ENCODE results near the gene F2RL2. TPM values are rescaled to one million over a fixed set of nuclear protein-coding genes. Genes with fewer than 3 reads are reported as not detected.
A peak's percentile ranks its signal among the peaks of the same experiment; 100 is the strongest.

Gene F2RL2
- total RNA-seq, 2 donors from 2014 or later, result 0.31 to 0.84 TPM

DNA sequence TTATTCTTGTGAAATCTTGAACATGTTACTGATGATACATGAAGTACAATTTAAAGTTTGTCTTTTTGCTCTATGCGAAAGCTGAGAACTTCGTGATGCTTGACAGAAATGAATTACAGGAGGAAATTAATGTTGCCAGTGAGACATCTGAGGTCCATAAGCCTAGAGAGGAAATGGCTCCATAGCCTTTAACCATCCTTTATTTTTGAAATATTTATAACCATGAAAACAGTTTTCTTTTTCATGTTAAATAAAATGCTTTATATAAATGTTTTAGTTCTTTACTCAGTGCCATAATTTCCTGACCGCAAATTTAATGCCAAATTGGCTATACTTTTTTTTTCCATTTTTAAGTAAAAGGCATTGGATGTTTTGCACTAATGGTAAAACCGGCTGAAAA lies 29.1 kb downstream of the F2RL2 start:
- ATAC-seq (no peak), DNase-seq (no peak)
- intact Hi-C loops (cut with DNase I, micrococcal nuclease), result no loop called here

DNA sequence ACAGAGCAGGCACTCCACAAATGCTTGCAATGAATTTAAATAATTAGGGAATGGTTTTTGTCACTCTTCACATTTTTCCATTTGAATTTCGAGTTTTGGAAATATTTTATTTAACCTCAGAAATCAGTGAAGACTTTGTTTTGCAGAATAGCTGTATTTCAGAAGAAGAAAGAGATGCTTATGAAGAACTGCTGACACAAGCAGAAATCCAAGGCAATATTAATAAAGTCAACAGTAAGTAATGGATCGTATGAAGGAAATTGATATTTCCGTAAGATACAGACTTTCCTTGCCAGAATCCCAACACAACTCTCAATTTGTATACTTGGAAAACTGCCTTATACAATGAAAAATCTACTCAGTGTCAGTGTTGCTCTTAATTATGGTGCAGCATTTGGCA lies 30.5 kb downstream of the F2RL2 start:
- intact Hi-C loops (cut with DNase I, micrococcal nuclease), result no loop called here
- DNase-seq, result no peak
- ATAC-seq, result no peak

DNA sequence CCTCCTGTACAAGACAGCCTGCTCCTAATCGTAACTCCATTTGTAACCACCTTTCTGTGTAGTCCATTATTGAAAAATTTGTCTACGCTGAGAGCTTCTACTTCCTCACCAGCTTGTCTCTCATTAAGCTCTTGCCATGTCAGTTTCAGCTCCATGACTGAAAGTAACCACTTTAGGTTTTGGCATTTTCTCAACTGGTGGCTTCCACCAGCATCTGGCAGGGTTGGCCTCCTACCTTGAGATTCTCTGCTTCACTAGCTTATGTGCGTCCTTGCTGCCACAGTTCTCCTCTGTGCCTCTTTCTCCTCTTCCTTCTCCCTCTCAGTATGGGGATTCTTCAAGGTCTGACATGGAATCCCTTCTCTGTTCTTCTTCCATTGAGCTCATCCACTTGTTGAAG lies 31.8 kb downstream of the F2RL2 start:
- ATAC-seq (no peak), DNase-seq (no peak)
- intact Hi-C loops (cut with DNase I, micrococcal nuclease), result no loop called here

DNA sequence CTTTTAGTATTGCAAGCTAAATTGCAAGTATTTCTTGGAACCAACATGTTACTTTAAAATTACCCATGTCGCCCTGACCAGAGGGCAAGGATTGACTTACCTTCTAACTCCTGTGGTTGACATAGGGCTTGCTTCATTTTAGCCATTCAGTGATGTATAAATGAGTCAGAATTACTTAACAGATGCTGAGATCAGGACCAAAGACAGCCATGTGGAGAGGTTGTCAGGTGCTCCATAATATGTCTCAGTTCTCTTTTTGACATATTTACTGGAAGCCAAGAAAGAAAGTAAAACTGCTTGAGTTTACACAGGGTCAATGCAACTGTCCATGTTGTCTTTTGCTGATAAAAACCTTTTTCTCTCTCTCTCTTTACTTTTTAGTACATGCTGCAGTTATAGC lies 33.2 kb downstream of the F2RL2 start:
- no peak for DNase-seq
- no peak for ATAC-seq
- intact Hi-C loops (cut with DNase I, micrococcal nuclease), result no loop called here

- ATAC-seq (peak; percentile 42), DNase-seq (no peak)
- intact Hi-C loops (cut with DNase I, micrococcal nuclease), result no loop called here
These were observed 36.7 kb downstream of the F2RL2 start for GRCh38 chr5:76586531-76586930.

DNA sequence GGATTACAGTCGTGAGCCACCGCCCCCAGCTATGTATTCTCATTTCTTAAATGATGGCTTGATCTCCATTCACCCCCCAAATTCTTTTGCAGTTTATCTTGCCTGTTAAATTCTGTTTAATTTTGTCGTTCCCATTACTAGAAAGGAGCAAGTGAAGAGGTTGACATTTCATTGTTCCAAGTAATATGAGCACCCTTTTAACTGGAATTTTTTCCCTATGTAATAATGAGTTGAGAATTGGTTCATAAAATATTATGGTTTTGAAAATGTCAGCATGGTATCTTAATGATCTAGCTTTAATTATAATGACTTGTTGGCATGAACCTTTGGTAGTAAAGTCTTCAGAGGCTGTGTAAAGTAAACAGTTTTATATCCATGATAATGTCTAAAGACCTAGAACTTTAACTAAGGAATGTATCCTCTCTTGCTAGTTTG lies 37.4 kb downstream of the F2RL2 start:
- intact Hi-C loops (cut with DNase I, micrococcal nuclease), result no loop called here
- no peak for DNase-seq
- peak; percentile 68 for ATAC-seq

DNA sequence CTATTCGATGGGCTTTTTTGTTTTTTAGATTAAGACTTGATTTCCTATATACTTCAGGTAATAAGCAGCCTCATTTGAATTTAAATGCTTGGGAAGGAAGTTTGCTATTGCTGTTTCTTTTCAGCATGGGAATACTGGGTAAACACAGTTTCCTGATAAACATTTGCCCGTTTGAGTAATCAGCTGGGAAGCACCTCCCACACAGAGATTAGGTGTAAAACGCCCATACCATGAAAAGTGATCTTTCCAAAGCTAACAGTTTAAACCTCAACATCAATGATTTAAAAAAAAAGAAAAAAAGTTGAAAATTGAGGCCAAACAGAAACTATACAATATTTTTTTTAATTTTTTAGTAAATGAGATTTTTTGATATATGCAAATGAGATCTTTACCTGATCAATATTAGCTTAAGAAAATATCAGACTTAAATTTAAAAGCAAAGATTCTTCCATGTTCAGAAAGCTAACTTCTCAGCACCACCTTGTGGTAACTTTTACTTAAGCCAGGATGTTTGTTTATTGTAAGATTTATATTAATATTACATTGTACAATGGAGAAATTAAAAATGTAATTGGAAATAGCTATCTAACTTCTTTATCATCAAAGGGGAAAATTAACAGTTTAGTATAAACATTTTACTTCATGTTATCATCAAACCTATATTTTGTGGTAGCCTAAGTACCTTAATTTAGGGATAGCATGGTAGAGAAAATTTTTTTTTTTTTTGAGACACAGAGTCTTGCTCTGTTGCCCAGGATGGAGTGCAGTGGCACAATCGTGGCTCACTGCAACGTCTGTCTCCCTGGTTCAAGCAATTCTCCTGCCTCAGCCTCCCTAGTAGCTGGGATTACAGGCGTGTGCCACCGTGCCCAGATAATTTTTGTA lies 39.8 kb downstream of the F2RL2 start:
- ATAC-seq (peak; percentile 48), DNase-seq (no peak)
- intact Hi-C loops (cut with DNase I, micrococcal nuclease), result no loop called here

DNA sequence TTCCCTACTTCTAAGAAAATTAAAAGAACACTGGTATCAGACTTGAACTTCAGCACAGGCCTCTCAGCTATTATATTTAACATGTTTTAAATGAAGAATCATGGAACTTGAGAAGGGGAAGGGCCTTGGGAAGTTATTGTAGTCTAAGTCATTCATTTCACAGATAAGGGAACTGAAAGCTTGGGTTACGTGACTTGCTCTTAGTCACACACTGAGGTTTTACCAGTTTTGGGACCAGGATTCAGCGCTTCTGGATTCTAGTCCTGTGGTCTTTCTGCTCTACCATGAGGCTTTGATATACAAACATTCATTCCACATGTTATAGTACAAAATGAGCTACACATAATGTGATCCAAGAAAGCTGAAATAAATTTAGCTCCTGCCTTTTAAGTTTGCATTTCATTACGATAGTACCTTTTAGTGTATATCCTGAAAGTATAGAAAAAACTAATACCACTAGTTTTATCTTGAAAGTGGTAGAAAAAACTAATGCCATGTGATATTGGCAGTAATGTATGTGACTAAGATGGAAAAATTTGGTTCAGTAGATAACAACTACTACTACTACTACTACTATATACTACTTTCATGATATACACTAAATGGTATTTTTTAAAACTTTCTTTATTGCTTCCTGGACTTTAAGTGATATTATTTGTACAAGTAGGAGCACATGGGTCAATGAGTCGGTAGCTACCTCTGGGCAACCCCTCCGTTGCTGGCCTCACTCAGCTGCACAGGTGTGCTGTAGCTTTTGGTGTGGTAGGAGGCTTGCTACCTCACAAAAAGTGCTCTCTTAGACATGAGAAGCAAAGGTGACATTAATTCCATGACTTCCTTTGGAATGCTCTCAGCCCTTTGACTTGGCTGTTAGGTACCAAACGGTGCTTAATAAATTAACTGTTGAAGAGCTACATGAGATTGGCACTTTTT lies 40.7 kb downstream of the F2RL2 start:
- intact Hi-C loops (cut with DNase I, micrococcal nuclease), result no loop called here
- ATAC-seq (peak; percentile 41), DNase-seq (no peak)

DNA sequence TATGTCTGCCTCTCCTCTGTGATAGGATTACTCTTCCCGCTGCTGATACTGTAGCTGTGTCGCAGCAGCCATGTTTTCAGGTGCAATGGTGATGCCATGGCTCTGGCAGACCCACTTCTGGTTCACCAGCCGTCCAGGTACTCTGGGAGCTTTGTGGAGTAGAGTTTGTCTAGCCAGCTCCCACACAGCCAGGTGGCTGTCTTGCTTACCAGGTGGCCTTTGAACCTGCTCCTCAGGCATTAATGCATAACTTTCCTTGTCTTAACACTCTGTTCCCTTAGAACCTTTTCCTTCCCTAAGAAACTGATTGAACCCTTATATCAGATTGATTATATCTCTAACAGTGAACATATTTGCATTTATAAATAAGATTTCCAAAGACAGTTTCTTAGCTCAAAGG lies 42.2 kb downstream of the F2RL2 start:
- DNase-seq, result peak in 1 of 2 donors; percentile 14
- ATAC-seq, result peak; percentile 58

DNA sequence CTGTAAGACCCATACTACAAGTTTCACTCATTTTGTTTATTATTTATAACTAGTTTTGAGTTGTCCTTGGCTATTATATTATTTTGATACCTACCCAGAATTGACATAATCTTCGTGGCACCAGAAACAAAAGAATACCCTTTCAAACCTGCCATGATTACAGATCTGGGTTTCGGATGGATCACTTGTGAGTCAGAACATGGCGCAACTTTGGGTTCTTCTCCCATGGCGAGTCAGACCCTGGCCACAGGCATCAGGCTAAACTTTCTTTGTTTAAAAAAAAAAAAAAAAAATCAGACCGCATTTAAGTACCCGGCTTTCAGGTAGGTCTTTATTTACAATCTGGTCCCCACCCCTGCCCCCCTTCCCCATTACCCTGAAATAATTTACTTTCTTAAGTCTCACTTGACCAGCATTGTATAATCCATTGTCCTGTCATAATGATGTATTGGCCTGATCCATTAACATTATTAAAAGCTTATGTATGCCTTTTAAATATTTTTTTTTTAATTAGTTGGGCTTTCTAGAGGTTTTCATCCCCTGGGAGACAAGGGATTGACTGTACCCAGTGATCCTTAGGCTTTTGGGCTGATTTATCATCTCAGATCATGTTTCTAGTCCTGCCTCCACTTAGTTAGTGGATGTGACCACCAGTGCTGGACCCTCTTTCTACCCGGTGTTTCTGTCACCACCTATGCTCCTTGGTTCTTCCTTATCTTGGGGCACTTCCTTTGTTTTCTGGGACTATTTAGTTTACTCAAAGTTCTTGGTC lies 43.9 kb downstream of the F2RL2 start:
- DNase-seq (no peak), ATAC-seq (no peak)
- intact Hi-C loops (cut with DNase I, micrococcal nuclease), result no loop called here

More for the DNA sequence above, 42.2 kb downstream of the F2RL2 start:
- intact Hi-C loops (cut with DNase I, micrococcal nuclease), result no loop called here

DNA sequence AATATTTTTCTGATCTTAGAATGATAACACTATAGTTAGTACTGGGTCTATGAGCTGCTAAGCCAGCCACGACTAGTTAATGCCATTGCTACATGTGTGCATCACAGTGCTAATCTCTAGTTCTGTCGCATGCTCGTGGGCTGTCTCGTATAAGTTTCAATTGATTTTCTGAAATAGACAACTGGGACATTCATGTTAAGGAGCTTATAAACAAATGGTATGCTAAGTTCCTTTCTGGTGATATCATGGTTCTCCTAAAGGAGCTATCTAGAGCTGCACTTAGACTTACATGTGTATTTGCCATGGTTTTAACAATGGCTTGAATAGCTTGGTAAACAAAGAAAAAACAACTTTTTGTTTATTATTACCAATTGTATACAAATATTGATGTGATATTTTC lies 46.2 kb downstream of the F2RL2 start:
- DNase-seq, result no peak
- no peak for ATAC-seq
- intact Hi-C loops (cut with DNase I, micrococcal nuclease), result no loop called here

DNA sequence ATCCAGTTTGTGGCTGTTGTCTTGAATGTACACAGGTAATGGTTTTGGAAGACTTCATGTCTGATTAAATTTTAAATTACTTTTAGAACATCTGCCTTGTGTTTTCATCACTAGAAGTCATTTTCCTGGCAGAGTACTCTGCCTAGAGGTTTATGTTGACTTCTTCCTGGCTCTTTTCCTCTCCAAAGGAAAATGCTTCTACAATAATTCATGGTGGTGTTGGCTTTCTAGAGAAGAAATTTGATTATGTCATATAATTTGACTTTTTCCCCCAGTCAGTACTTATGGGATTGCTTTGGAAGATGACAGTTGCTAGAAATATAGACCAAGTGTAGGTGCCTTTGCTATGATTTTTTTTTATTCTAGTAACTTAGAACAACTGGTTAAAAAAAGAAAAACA lies 46.8 kb downstream of the F2RL2 start:
- intact Hi-C loops (cut with DNase I, micrococcal nuclease), result no loop called here

DNA sequence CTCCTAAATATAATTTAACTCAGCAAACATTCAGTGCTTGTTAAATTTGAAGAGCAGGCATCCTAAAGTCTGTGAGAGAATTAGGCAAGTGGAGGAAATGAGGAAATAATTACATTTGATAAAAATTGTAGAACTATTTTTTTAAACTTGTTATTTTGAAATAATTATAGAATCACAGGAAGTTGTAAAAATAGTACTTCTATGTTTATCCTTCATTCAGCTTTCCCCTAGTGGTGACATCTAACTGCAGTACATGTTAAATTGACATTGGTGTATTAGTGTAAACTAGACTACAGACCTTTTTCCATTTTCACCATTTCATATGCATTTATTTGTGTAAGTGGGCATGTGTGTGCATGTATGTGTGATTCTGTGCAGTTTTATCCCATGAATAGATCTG lies 51.6 kb downstream of the F2RL2 start:
- ATAC-seq (no peak), DNase-seq (no peak)
- intact Hi-C loops (cut with DNase I, micrococcal nuclease), result no loop called here

More for the DNA sequence above, 46.8 kb downstream of the F2RL2 start:
- ATAC-seq (no peak), DNase-seq (no peak)

GRCh38 chr5:76570153-76570552 lies 53.0 kb downstream of the F2RL2 start:
- DNase-seq, result no peak
- intact Hi-C loops (cut with DNase I, micrococcal nuclease), result no loop called here
- no peak for ATAC-seq

Other genes starting within 250 kb of the F2RL2 start
- 100 to 1,000 TPM; 104 to 123 TPM for gene IQGAP2, start 220.1 kb downstream of the F2RL2 start, total RNA-seq
- gene F2R, start 92.7 kb upstream of the F2RL2 start, total RNA-seq, result 1 to 10 TPM; 5.3 to 5.5 TPM
- gene F2RL1, start 195.6 kb upstream of the F2RL2 start, total RNA-seq, result 100 to 1,000 TPM; 174 to 180 TPM
- under 1 TPM in 1 of 2 donors, not detected in 1; 0.31 TPM for gene S100Z, start 226.6 kb upstream of the F2RL2 start, total RNA-seq

Data from left colon (tissue), 2 donors.